Effector memory CD8-positive, alpha-beta T cell (primary cell): ENCODE results near the gene ALDH3B1.

Experiments used
- ATAC-seq: fragments of 150-1000 bp; cut with Tn5 transposase; replicated peaks from 2 replicates; pipeline ENCODE4 v1.10.0; 2021; ENCODE audit warnings: mild to moderate bottlenecking, moderate library complexity
- DNase-seq, 3 experiments: peaks; one replicate each; pipeline ENCODE4 v3.0.0; 2021
- H3K27ac Mint-ChIP-seq, 2 donors: one replicate each; pipeline ENCODE4 v1.8.0; 2022; ENCODE audit warnings: mild to moderate bottlenecking in 2 of 2, mixed read lengths in 2 of 2, moderate library complexity in 2 of 2
- H3K27me3 Mint-ChIP-seq, 2 donors: one replicate each; pipeline ENCODE4 v1.8.0; 2022; ENCODE audit warnings: mixed read lengths in 2 of 2
- H3K36me3 Mint-ChIP-seq: one replicate; pipeline ENCODE4 v1.8.0; 2022; ENCODE audit warnings: mild to moderate bottlenecking, moderate library complexity, mixed read lengths; ENCODE audit not compliant: insufficient read depth
- H3K4me1 Mint-ChIP-seq, 2 donors: one replicate each; pipeline ENCODE4 v1.8.0; 2022; ENCODE audit warnings: low read depth in 2 of 2, mixed read lengths in 2 of 2
- H3K4me3 Mint-ChIP-seq, 2 donors: one replicate each; pipeline ENCODE4 v1.8.0; 2022; ENCODE audit warnings: mild to moderate bottlenecking in 2 of 2, mixed read lengths in 2 of 2, moderate library complexity in 2 of 2
- H3K9me3 Mint-ChIP-seq, 2 donors: one replicate each; pipeline ENCODE4 v1.8.0; 2022; ENCODE audit warnings: mixed read lengths in 2 of 2

Gene ALDH3B1

GRCh38 chr11:68002938-68003845, 6.9 kb upstream of the ALDH3B1 start:
- DNase-seq = peak; percentile 49 to 59 (median 57)
- Mint-ChIP-seq H3K27me3 (no peaks in the 10 kb centered on the region), H3K36me3 (peaks cover 15% of the 10 kb centered on the region), H3K4me1 (peaks cover 24 to 25% of the 10 kb centered on the region in 2 donors), H3K27ac (peak overlapping the region; percentile 46 to 65), H3K4me3 (peak overlapping the region; percentile 74 to 86), H3K9me3 (no peaks in the 10 kb centered on the region)
- ATAC-seq = peak; percentile 80

- Mint-ChIP-seq H3K4me3 (peak within 1 kb of the TSS; percentile 84 to 86), H3K27me3 (no peaks in the 10 kb centered on the region), H3K27ac (peak within 1 kb of the TSS; percentile 89 to 92), H3K9me3 (no peaks in the 10 kb centered on the region), H3K36me3 (peaks cover 13% of the 10 kb centered on the region), H3K4me1 (peaks cover 18 to 19% of the 10 kb centered on the region in 2 donors)
- peak; percentile 67 to 71 (median 69) for DNase-seq
- ATAC-seq = peak; percentile 87
Observed at GRCh38 chr11:68003846-68004550, 6.1 kb upstream of the ALDH3B1 start, which contains the start of gene UNC93B1. UNC93B1 (minus strand) TSS chr11:68004097; CDS start chr11:68004043, 54 bp downstream.

GRCh38 chr11:68004551-68005335, 5.4 kb upstream of the ALDH3B1 start:
- H3K36me3 Mint-ChIP-seq = peaks cover 13% of the 10 kb centered on the region
- no peaks in the 10 kb centered on the region for H3K9me3 Mint-ChIP-seq
- no peak for DNase-seq
- no peaks in the 10 kb centered on the region for H3K27me3 Mint-ChIP-seq
- peaks cover 19 to 20% of the 10 kb centered on the region in 2 donors for H3K4me1 Mint-ChIP-seq
- H3K27ac Mint-ChIP-seq = peak overlapping the region; percentile 89 to 92
- H3K4me3 Mint-ChIP-seq = peak overlapping the region; percentile 84 to 86
- no peak for ATAC-seq

- H3K27me3 Mint-ChIP-seq = no peaks in the 10 kb centered on the region
- H3K27ac Mint-ChIP-seq = no peak overlapping the region
- ATAC-seq = no peak
- H3K36me3 Mint-ChIP-seq = peaks cover 13% of the 10 kb centered on the region
- no peak for DNase-seq
- peaks cover 19 to 23% of the 10 kb centered on the region in 2 donors for H3K4me1 Mint-ChIP-seq
- H3K4me3 Mint-ChIP-seq = no peak overlapping the region
- H3K9me3 Mint-ChIP-seq = no peaks in the 10 kb centered on the region
Observed at GRCh38 chr11:68006606-68007166, 3.4 kb upstream of the ALDH3B1 start.

GRCh38 chr11:68007498-68008380, 2.4 kb upstream of the ALDH3B1 start:
- Mint-ChIP-seq H3K27ac (no peak overlapping the region), H3K9me3 (no peaks in the 10 kb centered on the region), H3K36me3 (peaks cover 10% of the 10 kb centered on the region), H3K4me3 (no peak overlapping the region), H3K4me1 (peaks cover 14 to 18% of the 10 kb centered on the region in 2 donors), H3K27me3 (no peaks in the 10 kb centered on the region)
- ATAC-seq = no peak
- no peak for DNase-seq

GRCh38 chr11:68008381-68009337, 1.5 kb upstream of the ALDH3B1 start:
- Mint-ChIP-seq H3K4me1 (peaks cover 11 to 16% of the 10 kb centered on the region in 2 donors), H3K27me3 (peaks cover 0 to 2% of the 10 kb centered on the region in 2 donors), H3K4me3 (no peak overlapping the region), H3K27ac (peak overlapping the region in 1 of 2 donors; percentile 73), H3K36me3 (peaks cover 9% of the 10 kb centered on the region), H3K9me3 (no peaks in the 10 kb centered on the region)
- DNase-seq = no peak
- no peak for ATAC-seq

GRCh38 chr11:68009391-68010089, 587 bp upstream of the ALDH3B1 start:
- Mint-ChIP-seq H3K4me1 (peaks cover 5 to 10% of the 10 kb centered on the region in 2 donors), H3K36me3 (peaks cover 3% of the 10 kb centered on the region), H3K27me3 (peaks cover 0 to 9% of the 10 kb centered on the region in 2 donors), H3K27ac (no peak overlapping the region), H3K4me3 (no peak overlapping the region), H3K9me3 (no peaks in the 10 kb centered on the region)
- DNase-seq (no peak), ATAC-seq (no peak)

GRCh38 chr11:68011051-68011943, 1.2 kb downstream of the ALDH3B1 start:
- H3K27ac Mint-ChIP-seq = no peak overlapping the region
- peaks cover 0 to 5% of the 10 kb centered on the region in 2 donors for H3K4me1 Mint-ChIP-seq
- ATAC-seq = no peak
- H3K9me3 Mint-ChIP-seq = no peaks in the 10 kb centered on the region
- H3K4me3 Mint-ChIP-seq = no peak overlapping the region
- peaks cover 0 to 9% of the 10 kb centered on the region in 2 donors for H3K27me3 Mint-ChIP-seq
- no peak for DNase-seq
- peaks cover 2% of the 10 kb centered on the region for H3K36me3 Mint-ChIP-seq

GRCh38 chr11:68012044-68012842, 2.1 kb downstream of the ALDH3B1 start:
- peaks cover 2% of the 10 kb centered on the region for H3K36me3 Mint-ChIP-seq
- H3K4me1 Mint-ChIP-seq = peaks cover 0 to 5% of the 10 kb centered on the region in 2 donors
- H3K4me3 Mint-ChIP-seq = no peak overlapping the region
- H3K27me3 Mint-ChIP-seq = peaks cover 0 to 9% of the 10 kb centered on the region in 2 donors
- no peak for ATAC-seq
- no peaks in the 10 kb centered on the region for H3K9me3 Mint-ChIP-seq
- no peak for DNase-seq
- no peak overlapping the region for H3K27ac Mint-ChIP-seq
